NK-92 (cell line): ENCODE data around the gene TDRD7.

Source experiments
- DNase-seq: peaks from one replicate; lab custom pipeline; 2025; ENCODE audit not compliant: unreplicated experiment; lab: John Stamatoyannopoulos, UW

TDRD7 gene

DNA sequence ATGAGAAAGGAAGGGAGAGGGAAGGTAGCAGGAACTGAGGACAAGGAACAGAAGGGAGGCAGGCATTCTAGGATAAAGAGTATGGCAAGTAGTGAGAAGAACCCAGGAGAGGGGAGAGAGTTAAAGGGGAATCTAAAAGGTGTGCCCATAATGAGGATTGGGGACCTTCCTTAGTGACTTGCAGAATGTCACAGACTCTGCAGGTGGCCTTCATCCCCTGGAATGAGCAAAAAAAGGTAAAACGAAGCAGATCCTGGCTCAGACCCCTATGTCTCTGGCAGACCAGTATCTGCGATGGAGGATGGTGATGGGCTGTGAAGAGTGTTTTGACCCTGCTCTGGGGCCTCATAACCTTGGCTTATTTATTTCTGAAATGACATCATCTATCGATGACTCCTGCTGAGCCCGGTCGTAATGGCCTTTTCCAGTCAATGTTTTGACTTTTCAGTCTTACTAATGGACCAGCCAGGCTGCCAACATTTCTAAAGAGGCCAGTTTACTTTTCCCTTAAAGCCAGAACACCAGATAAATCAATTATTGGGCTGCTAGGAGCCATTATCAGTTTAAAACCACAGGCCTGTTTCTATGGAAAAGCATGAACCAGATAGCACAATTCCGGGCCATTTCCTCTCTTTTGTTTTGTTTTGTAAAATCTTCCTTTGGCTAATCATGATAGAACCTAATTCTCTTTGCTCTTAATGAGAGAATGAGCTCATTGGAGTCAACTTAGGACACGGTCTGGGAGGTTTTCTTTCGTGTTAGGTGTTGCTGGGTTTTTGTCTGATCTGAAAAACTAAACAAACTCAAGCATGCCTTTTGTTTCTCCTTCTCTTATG lies 92.7 kb downstream of the TDRD7 start:
- DNase-seq, result no peak

DNA sequence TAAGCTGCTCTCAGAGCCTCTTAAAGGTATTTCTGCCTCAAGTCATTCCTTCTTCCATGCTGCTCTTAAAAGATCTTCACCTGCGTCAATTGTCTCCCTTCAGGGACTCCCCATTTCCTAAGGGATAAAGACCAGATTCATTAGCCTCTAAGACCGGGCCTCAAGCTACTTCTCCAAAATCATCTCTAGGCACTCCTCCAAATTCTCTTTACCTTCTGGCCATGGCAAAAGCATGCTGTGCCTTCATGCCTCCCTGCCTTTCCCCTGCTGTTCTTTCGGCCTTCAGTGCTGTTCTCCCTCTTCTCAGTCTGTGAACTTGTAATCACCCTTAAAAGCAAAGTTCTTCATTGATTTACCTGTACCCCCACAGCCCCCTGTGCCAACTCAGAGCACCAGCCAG lies 93.9 kb downstream of the TDRD7 start:
- DNase-seq, result no peak

DNA sequence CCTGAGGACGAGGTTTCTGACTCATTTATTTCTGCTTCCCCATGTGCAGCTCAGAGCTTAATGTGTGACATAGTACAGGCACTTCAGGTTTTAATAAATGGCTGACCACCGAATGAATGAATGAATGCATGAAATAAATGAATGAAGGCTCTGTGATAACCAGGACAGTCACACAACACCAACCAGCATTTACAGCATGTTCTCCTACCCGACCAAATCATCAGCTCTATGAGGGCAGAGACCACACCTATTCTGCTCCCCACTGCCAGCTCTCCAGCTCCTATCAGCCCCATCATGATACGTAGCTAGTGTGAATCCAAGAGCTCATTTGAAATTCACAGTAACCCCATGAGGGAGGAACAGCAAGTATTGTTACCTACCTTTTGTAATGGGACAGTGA lies 94.4 kb downstream of the TDRD7 start:
- no peak for DNase-seq

DNA sequence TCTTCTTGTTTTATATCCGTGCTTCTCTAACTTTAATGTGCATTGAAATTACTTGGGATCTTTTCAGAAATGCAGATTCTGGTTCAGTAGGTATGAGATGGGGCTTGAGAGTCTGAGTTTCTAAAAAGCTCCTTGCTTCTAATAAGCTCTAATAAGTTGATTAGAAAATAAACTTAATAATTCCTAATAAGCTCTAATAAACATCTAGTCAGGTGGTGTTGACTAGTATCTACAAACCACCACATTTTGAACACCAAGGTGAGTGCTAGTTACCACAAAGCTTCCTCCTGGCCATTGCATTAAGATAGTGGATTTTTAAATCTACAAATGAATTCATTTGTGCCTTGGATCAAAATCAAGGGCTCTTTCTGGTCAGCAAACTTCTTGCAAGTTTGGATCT lies 94.9 kb downstream of the TDRD7 start:
- no peak for DNase-seq

DNA sequence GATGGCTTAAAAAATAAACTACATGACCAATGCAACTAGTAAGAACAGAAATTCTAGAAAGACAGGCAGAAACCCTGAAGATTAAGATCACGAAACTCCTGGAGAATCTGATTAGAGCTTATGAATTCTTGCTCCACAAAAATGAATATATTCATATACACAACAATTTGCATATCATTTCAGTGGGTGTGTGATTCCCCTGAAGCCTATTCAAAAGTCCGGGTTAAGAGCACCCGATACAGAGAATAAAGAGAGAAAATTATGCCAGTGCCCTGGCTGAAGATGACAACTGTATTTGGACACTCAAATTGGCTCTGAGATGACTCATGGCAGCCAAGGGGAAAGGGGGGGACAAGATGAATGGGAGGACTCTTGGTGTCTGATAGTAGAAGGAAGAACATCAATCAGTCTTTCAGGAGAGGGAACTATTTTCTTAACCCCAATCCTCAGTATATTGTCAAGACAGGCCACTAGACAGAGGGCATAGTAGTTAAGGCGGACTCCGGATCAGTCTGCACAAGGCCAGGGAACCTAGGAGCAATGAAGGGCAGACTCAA lies 95.6 kb downstream of the TDRD7 start:
- DNase-seq, result no peak

GRCh38 chr9:97508852-97509251 lies 97.0 kb downstream of the TDRD7 start:
- DNase-seq, result no peak

DNA sequence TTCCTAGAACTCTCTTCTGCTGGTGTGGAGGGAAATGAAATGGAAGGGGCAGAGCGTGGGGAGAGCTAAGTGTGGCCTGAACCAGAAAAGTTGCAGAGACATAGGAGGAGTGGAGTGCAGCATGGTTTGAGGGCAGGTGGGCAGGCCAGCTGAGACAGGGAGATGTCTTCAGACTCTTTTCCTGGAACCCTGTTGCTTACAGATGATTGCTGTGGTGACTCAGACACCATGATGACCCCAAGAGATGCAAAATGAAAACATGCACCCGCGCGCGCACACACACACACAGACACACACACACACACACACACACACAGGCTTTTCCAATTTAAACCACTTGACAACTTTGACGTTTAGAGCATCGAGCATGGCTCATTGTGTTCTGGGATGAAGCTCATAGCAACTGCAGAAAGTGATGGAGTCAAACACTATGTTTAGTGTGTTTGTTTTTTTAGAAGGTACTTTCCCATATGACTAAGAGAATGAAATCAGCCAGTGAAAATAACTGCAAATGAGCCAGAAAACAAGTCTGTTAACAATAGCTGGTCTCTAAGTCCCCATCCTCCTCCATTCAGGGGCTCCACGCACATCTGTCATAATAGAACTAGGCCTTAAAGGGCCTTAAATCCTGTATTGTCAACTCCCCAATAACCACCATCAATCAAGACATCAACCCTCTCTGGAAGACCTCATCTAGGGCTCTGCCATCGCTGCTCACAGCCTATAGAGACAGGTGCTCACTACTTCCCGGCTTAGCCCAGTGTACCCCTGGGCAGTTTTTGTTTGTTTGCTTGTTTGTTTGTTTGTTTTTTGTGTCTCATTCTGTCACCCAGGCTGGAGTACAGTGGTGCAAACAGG lies 99.1 kb downstream of the TDRD7 start:
- DNase-seq, result no peak

- DNase-seq, result no peak
Observed at GRCh38 chr9:97511655-97512427, 99.9 kb downstream of the TDRD7 start.

DNA sequence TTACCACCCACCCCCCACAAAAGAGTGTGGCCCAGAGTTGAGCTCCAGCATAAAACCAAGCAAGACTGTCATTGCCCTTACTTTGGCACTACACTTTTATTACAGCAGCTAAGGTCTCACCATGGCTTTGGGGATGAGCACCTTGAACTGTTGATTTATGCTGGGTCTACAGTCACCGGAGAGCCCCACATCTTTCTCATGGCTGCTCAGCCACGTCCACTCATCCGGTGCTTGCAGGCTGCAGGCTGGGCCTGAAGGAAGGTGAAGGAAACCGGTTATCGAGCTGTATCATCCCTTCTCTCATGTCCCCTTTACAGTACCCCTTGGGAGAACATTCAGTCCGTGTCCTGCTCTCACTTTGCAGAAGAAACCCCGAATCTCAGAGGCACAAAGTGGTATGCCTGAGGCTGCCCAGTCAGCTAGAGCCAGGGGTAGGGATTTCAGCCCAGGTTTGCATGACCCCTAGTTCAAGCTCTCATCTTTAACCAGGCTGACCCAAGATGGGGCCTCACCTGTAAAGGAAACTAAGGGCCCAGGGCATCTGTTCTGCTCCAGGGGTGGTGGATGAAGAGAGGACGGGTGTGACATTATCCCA lies 101.2 kb downstream of the TDRD7 start:
- no peak for DNase-seq

- no peak for DNase-seq
Observed at GRCh38 chr9:97514531-97514930, 102.6 kb downstream of the TDRD7 start.

DNA sequence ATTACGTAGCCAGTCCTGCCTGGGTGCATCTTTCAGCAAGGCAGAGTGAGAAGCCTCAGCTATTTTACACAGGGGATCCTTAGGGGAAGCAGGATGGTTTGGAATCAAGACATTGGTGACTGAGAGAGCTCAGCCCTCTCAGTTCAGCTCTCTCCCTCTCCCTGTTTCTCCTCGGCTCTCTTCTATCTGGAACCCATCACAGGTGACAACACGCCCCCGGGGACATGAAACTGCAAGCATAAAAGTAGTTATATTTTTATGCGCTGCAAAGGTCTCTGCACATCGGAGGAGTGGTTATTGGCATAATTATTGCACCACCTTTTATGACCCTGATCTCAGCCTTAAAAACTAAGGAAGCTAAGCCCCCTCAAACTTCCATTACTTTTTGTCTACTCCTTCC lies 103.8 kb downstream of the TDRD7 start:
- no peak for DNase-seq

- no peak for DNase-seq
Observed at GRCh38 chr9:97516111-97516510, 104.2 kb downstream of the TDRD7 start.

DNA sequence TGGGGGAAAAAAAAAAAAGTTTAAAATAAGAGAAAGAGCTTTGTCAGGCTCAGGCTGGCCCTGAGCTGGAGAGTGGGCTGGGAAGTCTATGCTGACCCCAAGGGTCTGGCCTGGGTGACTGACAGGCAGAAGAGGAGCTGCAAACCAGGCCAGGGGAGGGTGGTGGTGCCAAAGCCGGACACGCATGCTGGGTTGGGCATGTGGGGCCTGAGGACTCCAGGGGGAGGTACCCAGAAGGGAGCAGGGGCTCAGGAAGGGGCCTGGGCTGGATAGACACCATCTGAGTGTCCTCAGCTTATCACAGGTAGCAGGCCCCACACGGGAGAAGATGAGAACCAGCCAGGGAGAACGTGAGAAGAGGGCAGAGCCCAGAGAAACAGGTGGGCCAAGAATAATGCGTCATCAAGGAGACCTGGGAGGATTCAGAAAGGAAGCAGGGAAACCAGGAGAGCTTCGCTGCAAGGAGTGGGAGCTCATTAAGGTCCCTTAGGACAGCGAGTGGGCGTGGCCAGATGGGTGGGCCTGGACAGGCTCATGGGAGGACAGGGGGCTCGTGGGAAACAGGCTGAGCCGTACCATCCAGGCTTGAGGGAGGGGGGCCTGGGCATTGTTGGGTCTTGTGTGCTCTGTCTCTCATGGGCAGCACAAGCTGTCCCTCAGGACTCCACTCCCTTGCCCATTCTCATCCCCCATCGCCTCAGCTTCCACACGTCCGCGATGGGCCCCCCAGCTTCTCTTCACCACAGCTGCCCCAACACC lies 105.6 kb downstream of the TDRD7 start:
- no peak for DNase-seq

- DNase-seq, result no peak
Observed at GRCh38 chr9:97518166-97518908, 106.4 kb downstream of the TDRD7 start.

GRCh38 chr9:97518909-97519307 lies 107.0 kb downstream of the TDRD7 start:
- DNase-seq, result no peak

DNA sequence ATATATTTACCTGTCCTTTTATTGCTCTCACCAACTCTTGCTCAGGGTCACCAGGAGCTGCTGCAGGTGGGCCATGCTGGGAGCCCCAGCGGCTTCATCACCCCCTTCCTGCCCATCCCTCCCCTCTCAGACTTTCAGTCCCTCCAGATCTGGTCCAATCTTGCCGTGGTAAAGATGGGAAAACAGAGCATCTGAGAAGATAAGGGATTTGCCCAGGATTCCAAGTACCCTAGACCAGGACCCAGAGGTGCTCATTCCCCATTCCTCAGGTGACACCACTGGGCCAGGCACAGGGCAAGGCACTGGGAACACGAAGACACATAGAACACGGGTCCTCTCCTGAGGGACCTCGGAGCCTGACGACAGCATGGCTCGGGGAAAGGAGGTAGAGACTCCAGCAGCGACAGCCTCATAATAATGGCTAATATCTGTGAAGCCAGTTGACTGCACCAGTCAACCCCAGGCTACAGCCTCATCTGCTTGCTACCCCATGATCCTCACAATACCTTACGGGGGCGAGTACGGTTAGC lies 107.6 kb downstream of the TDRD7 start:
- no peak for DNase-seq

GRCh38 chr9:97521576-97522333 lies 109.9 kb downstream of the TDRD7 start:
- no peak for DNase-seq

GRCh38 chr9:97524424-97524823 lies 112.5 kb downstream of the TDRD7 start:
- DNase-seq, result no peak
